Vagina (tissue), 2 donors: ENCODE measurements around the gene MYLK. TPM values are rescaled to one million over a fixed set of nuclear protein-coding genes. Genes with fewer than 3 reads are reported as not detected.

Experiments
- DNase-seq, 2 donors: peaks; one replicate each; pipeline ENCODE4 v3.0.0-alpha.2; 2017; ENCODE audit errors: extremely low spot score in 2 of 2
- H3K27ac ChIP-seq: fragments of 200-600 bp; sonication (generic); one replicate; pipeline ENCODE4 v1.5.1; 2019
- H3K27me3 ChIP-seq: fragments of 200-600 bp; sonication (generic); one replicate; pipeline ENCODE4 v1.5.1; 2019
- H3K36me3 ChIP-seq, 2 donors: fragments of 200-600 bp; sonication (generic); one replicate each; pipeline ENCODE4 v1.5.1; 2017 to 2019
- H3K4me1 ChIP-seq: fragments of 200-600 bp; sonication (generic); one replicate; pipeline ENCODE4 v1.5.1; 2019
- H3K4me3 ChIP-seq, 2 donors: fragments of 200-600 bp; sonication (generic); 1 replicate in 1 of 2; 2 replicates in 1 of 2; pipeline ENCODE4 v1.5.1; 2016 to 2019
- H3K9me3 ChIP-seq: fragments of 200-600 bp; sonication (generic); one replicate; pipeline ENCODE4 v1.5.1; 2019
- POLR2A ChIP-seq, 2 donors: fragments of 450-650 bp; IDR thresholded peaks; one replicate each; pipeline ENCODE4 v1.6.1; 2017; ENCODE audit warnings: antibody characterized with exemption in 2 of 2, mild to moderate bottlenecking in 2 of 2, moderate library complexity in 2 of 2
- POLR2AphosphoS5 ChIP-seq, 2 donors: sonication (generic); formaldehyde crosslinking; IDR thresholded peaks; one replicate each; pipeline ENCODE4 v1.9.0; 2017; ENCODE audit warnings: antibody characterized with exemption in 2 of 2, mild to moderate bottlenecking in 2 of 2, low read depth in 1 of 2; ENCODE audit not compliant: insufficient read depth in 1 of 2
- intact Hi-C: fragments of 100-400 bp; cut with DNase I; formaldehyde crosslinking; loops from one replicate; pipeline ENCODE4 v1.15.1; 2023
- total RNA-seq: library from RNA; depleted of rRNA; stranded (reverse); fragments of >200 nt; gene quantifications from one replicate; pipeline ENCODE4 v1.2.3, GENCODE V29; 2016
- TF ChIP-seq, protein P1 (sequence below), 3 experiments: fragments of 450-650 bp in 2 of 3; fragments of 200-600 bp in 1 of 3; sonication (generic) in 1 of 3; IDR thresholded peaks; one replicate each; pipeline ENCODE4 v1.5.1; 2017 to 2019; ENCODE audit warnings: antibody characterized with exemption in 3 of 3, mild to moderate bottlenecking in 2 of 3, moderate library complexity in 2 of 3

The MYLK gene
- total RNA-seq, 1 donor from 2014 or later, result 352 TPM

DNA sequence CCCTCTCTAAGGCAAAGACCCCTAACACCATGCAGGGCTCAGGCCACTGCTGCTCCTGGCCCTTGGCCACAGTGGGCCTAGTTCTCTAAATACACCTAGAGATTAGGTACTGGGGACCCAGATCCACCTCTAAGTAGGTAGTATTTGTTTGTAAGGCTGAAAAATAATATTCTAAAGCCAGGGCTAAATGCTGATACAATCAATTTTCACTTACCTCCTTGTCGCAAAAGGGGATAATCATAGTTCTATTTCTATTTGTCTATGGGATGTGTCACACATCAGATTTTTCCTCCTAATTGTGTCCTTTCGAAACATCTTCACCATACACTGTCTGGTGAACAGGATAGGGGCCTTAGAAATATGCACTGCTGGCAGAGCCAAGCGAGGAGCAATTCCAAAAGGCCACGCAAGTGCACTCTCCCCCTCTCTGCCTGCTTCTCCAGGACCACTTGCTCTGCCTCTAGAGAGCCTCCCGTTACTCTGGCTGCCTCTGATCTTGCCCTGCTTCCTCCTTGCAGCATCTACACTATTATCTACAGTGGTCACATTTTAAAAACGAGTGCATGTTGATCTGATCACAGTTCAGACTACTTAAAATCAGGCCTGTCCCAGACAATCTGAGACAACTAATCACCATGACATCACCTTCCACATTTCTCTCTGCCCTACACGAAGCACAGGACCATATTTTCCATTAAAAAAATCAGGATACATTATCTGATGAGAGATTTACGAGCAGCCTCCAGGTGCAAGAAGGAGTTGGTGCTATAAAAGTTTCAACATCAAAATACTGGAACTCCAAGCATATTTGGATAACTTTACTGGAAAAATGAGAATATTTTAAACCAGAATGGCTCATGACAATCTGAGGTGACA is 115.4 kb downstream of the MYLK start:
- intact Hi-C loops, result no loop called here
- no peak overlapping the region for H3K27ac ChIP-seq
- peak in 1 of 2 donors; percentile 5 for DNase-seq

DNA sequence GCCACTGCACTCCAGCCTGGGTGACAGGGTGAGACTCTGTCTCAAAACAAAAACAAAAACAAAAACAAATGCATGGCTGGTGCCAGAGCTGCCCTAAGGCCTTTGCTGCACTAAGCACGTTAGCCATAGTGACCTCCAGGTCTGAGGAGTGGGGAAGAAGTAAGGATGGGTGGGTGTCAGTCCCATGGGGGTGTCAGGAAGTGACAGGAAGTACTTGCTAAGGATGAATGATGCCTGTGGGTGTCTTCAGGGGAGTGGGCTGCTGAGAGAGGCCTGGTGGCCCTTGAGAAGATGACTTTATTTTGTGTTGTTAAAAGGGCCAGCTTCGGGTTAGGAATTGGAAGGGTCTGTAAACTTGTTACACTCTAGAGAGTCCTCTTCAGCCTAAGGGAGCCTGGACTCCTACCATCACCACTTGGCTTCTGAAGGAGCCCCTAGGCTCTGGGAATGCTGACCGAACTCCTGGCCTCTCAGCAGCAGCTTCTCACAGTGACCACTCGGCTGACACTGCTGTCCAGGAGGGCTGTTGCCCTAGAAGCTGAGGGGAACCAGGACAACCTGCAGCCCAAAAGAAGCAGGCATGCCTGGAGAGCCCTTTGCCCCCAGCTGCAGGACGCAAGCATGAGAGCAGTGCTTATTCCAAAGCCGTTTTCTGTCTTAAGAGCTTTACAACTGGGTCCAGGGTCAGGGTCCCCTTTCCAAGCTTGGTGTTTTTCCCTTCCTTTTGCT is 116.4 kb downstream of the MYLK start:
- intact Hi-C loops, result no loop called here
- TF ChIP-seq, protein P1, sequence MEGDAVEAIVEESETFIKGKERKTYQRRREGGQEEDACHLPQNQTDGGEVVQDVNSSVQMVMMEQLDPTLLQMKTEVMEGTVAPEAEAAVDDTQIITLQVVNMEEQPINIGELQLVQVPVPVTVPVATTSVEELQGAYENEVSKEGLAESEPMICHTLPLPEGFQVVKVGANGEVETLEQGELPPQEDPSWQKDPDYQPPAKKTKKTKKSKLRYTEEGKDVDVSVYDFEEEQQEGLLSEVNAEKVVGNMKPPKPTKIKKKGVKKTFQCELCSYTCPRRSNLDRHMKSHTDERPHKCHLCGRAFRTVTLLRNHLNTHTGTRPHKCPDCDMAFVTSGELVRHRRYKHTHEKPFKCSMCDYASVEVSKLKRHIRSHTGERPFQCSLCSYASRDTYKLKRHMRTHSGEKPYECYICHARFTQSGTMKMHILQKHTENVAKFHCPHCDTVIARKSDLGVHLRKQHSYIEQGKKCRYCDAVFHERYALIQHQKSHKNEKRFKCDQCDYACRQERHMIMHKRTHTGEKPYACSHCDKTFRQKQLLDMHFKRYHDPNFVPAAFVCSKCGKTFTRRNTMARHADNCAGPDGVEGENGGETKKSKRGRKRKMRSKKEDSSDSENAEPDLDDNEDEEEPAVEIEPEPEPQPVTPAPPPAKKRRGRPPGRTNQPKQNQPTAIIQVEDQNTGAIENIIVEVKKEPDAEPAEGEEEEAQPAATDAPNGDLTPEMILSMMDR (IDR thresholded peaks at IDR 0.05), result no peak
- TF ChIP-seq POLR2AphosphoS5 (IDR thresholded peaks at IDR 0.05; ENCODE audit: insufficient read depth in 1 of 2, low read depth in 1 of 2), result no peak
- no peak for TF ChIP-seq POLR2A (IDR thresholded peaks at IDR 0.05)
- Histone ChIP-seq H3K27ac (no peak overlapping the region), H3K36me3 (no peaks in the 10 kb centered on the region), H3K9me3 (no peaks in the 10 kb centered on the region), H3K27me3 (no peaks in the 10 kb centered on the region), H3K4me3 (no peak overlapping the region), H3K4me1 (peaks cover 16% of the 10 kb centered on the region)
- DNase-seq, result no peak

More for the DNA sequence above, 115.4 kb downstream of the MYLK start:
- Histone ChIP-seq H3K36me3 (no peaks in the 10 kb centered on the region), H3K9me3 (no peaks in the 10 kb centered on the region), H3K27me3 (no peaks in the 10 kb centered on the region), H3K4me3 (no peak overlapping the region), H3K4me1 (peaks cover 16% of the 10 kb centered on the region)
- no peak for TF ChIP-seq POLR2AphosphoS5 (IDR thresholded peaks at IDR 0.05; ENCODE audit: insufficient read depth in 1 of 2, low read depth in 1 of 2)
- TF ChIP-seq, protein P1 (IDR thresholded peaks at IDR 0.05), result no peak
- TF ChIP-seq POLR2A (IDR thresholded peaks at IDR 0.05), result no peak

DNA sequence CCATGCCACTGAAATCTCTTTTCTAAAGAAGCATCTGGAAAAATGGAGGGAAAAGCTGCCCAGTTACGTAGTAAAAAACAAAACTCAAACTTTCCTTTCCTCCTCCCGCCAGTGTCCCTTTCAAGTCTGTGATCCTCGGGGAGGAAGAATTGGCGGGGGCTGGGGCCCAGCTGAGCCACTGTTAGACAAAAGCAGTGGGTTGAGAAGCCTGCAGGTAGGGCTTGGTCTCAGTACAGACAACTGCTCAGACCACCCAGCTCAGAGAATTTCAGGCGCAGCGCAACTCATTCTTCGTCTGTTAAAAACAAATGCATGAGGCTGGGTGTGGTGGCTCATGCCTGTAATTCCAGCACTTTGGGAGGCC is 117.1 kb downstream of the MYLK start:
- H3K9me3 ChIP-seq, result no peaks in the 10 kb centered on the region
- no peaks in the 10 kb centered on the region for H3K27me3 ChIP-seq
- no peak for DNase-seq
- H3K4me3 ChIP-seq, result no peak overlapping the region
- TF ChIP-seq, protein P1 (IDR thresholded peaks at IDR 0.05), result no peak
- TF ChIP-seq POLR2AphosphoS5 (IDR thresholded peaks at IDR 0.05; ENCODE audit: insufficient read depth in 1 of 2, low read depth in 1 of 2), result no peak
- no peak for TF ChIP-seq POLR2A (IDR thresholded peaks at IDR 0.05)
- intact Hi-C loops, result no loop called here
- no peaks in the 10 kb centered on the region for H3K36me3 ChIP-seq
- no peak overlapping the region for H3K27ac ChIP-seq
- H3K4me1 ChIP-seq, result peaks cover 16% of the 10 kb centered on the region

DNA sequence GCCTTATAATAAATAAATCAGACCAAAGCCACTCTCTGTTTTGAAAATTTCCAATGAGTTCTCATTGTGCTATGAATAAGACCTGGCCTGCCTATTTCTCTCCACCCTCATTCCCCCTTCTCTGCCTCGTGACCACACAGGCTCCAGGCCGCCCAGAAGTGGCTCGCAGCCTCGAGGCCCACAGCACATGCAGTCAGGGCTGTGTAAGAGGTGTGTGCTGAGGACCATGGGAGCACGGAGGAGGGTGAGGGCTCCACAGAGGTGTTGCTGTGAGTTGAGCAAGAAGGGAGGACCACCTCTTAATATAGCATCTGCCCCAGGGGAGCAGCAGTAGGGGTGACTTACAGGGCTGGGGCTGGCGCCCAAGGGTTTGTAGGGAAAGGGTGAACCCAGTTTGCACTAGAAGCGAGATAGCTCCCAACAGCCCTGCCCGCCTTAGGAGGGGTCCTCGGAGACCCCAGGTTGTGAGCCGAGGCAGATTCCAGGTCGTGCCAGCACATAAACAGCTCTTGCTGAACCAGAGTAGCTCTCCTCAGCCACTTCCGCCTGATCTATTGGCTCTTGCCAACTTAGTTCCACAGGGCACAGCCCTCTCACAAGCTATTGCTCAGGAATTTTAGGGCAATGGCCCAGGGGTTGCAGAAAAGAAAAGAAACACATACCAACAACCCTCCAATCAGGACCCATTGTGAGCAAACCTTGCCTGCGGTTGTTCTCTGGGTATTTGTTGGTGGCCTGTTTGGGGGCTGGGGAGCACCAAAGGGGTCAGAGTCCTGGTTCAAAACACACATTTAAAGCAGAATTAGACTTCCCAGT is 117.7 kb downstream of the MYLK start:
- peaks cover 16% of the 10 kb centered on the region for H3K4me1 ChIP-seq
- DNase-seq, result peak in 1 of 2 donors; percentile 93
- TF ChIP-seq, protein P1 (IDR thresholded peaks at IDR 0.05), result no peak
- peak in 1 of 2 donors; percentile 70 for TF ChIP-seq POLR2AphosphoS5 (IDR thresholded peaks at IDR 0.05; ENCODE audit: insufficient read depth in 1 of 2, low read depth in 1 of 2)
- no peak for TF ChIP-seq POLR2A (IDR thresholded peaks at IDR 0.05)
- no peaks in the 10 kb centered on the region for H3K9me3 ChIP-seq
- H3K4me3 ChIP-seq, result no peak overlapping the region
- no peaks in the 10 kb centered on the region for H3K27me3 ChIP-seq
- intact Hi-C loops, result no loop called here
- no peaks in the 10 kb centered on the region for H3K36me3 ChIP-seq
- peak overlapping the region; percentile 18 for H3K27ac ChIP-seq
